Activated CD4-positive, alpha-beta T cell treated with anti-CD3 and anti-CD28 coated beads, Interleukin-2, amount 50 U/mL, for 48 hours (primary cell): ENCODE data around the gene CSNK2B.

Experiments
- DNase-seq, 2 experiments: peaks; one replicate each; pipeline ENCODE4 v3.0.0-alpha.2; 2020

The CSNK2B gene

GRCh38 chr6:31639043-31639442 is 26.8 kb upstream of the CSNK2B start:
- no peak for DNase-seq

DNA sequence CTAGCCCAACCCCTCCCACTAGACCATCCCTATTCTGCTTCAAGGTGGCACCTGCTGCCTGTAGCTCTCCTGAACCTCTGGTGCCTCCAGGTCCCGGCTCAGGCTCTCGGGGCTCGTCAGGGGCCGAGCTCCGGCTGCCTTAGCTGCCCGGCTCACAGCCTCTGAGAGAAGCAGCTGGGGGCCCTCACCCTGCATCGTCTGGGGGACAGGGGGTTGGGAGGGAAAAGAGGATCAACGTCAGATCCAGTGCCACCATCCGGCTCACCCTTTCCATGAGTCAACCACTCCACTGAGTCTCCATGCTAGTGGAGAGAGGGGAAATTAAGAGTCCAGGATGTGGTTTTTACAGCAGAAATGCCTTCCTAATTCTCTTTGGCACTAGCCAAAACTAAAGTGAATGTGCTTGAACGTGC is 26.4 kb upstream of the CSNK2B start:
- DNase-seq, result peak; percentile 53 to 63

GRCh38 chr6:31640612-31641011 is 25.3 kb upstream of the CSNK2B start:
- DNase-seq, result no peak

DNA sequence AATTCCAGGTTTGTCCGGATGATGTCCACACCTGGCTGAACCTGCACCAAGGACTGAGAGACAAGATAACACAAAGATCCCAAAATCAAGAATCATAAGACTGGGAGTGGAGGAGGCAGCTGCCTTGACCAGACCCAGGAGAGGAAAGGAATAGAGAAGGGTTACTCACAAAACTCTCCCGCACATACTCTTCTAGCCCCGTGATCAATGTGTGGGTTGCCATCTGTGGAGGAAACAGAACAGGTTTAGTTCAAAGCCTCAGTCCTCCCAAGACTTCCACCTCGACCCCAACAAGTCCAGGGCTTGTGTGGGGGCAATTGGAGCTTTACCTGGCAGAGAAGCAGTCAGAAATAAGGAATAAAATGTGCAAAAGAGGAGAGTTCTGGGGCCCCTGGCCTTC is 24.5 kb upstream of the CSNK2B start:
- DNase-seq, result no peak

- DNase-seq, result no peak
Observed at GRCh38 chr6:31642798-31643570, 22.9 kb upstream of the CSNK2B start.

DNA sequence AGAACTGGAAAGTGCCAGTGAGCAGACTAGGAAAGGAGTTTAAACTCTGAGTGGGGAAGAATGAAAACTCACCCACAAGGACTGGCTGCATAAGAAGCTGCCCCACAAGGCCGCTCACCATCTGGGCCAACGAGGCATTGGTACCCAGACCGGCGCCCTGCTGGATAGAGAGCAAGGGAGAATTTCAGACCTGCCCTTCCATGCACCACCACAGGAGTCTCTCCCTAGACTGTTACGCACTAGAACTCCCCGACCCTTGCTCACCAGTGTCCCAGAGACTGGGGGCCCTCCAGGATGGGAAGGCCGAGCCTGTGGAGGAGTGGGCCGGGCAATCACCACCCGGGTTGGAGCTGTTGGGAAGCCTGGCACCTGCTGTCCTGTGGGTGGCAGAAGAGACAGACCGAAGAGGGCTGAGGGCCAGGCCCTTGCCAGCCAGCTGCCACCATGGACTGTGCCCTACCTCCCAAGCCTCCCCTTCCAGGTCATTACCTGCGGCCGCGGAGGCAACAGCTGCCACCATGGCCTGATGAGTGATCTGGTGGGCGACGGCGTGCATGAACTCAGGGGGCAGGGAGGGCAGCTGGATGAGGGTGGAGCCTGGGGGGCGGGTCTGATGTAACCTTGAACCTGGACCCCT is 21.9 kb upstream of the CSNK2B start:
- DNase-seq, result no peak

GRCh38 chr6:31645325-31645724 is 20.6 kb upstream of the CSNK2B start:
- no peak for DNase-seq

DNA sequence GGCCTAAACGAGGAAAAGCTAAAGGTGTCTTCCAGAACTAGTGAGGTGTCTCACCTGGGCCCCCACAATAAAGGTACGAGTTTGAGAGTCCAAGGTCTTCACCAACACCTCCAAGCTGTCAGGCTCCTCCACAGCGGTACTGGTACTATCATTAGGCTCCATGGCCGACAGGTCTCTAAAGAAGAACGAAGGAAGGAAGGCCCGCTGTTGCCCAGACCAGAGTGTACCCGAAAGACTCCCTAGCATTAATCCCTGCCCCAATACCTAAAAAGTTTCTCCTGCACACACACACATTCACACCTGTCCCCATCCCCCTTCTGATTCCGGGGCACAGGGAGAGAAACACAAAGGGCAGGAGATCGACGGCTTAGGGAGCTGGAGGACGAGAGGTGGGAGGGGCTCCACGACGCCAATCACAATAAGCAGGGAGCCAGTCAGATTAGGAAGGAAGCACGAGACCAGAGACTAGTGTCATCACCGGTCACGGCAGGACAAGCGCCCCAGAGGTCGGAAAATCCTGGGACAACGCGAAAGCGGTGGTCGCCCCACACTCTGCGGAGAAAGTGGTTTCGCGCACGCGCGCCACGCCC is 14.2 kb upstream of the CSNK2B start:
- peak in 1 of 2 experiments; percentile 75 for DNase-seq

DNA sequence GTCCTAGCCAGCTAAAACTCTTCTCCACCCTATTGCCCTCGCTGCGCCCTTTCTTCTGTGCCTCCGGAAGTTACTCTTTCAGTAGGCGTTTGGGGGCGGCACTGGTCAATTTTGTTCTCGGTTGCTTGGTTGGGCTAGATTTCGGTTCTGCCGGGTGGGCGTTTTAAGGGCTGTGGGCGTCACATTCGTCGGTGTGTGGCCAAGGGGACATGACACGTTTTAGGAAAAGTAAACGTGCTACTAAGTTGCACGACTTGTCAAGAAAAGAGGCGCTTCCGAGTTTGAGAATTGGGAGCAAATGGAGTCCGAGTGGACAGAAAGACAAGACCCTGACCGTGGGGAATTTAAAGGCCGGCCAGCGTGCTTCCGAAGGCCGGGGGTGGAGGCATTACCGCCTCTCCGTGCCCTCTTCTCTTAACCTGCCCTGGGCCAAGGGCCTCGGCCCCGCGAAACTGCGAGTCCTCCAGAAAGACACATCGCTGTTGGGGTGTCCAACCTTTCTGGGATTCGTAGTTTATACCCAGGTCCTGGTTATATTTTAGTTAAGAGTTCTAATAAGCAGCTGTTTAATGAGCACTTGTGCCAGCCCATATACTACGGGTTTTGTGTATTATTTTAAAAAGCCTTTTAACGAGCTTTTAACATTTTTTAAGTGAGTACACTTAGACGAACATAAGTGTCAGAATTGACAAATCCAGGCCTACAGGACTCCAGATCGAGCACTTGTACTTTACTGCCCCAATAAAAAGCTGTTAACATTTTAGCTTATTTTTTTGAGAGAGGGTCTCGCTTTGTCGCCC is 12.8 kb upstream of the CSNK2B start:
- DNase-seq, result peak in 1 of 2 experiments; percentile 89

- no peak for DNase-seq
Observed at GRCh38 chr6:31654574-31655348, 11.1 kb upstream of the CSNK2B start.

DNA sequence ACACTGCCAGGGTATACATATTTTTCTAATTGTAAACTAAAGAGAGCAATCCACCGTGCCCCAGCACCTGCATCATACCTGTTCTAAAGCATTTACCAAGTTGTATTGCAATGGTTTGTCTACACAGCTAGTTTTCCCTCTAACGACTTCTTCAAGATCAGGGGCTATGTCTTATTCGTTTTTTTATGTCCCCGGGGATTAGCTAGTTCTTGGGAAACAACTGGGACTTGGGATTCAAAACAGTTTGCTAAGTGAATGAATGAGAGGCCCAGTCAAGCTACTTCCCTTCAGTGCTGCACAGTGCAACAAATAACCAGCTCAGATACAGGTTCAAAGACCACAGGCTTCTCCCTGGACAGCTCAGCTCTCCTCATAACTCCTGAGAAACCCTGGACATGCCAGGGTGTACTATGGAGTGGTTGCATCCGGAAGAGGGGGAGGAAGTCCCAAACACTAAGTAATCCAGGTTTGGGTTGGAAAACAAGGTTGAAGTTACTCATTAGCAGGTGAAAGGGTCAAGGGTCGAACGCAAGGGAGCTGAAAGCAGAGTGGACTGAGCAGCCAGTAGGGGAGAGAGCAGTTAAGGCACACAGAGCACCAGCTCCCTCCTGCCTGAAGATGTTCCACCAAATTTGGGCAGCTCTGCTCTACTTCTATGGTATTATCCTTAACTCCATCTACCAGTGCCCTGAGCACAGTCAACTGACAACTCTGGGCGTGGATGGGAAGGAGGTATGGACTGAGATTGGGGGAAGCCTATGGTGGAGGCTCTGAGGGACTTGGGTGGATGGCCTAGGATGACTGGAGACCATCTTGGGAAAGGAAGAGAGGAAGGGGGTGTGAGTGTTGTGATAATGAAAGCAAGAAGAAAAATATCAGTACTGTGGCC is 10.3 kb upstream of the CSNK2B start, which contains the start of gene APOM:
TSS of gene APOM (plus strand) at position 546 of the 889 bp plus-strand sequence. CDS start at position 619, 73 bp downstream.
- DNase-seq, result no peak

GRCh38 chr6:31657406-31658157 is 8.3 kb upstream of the CSNK2B start:
- peak in 1 of 2 experiments; percentile 36 for DNase-seq

DNA sequence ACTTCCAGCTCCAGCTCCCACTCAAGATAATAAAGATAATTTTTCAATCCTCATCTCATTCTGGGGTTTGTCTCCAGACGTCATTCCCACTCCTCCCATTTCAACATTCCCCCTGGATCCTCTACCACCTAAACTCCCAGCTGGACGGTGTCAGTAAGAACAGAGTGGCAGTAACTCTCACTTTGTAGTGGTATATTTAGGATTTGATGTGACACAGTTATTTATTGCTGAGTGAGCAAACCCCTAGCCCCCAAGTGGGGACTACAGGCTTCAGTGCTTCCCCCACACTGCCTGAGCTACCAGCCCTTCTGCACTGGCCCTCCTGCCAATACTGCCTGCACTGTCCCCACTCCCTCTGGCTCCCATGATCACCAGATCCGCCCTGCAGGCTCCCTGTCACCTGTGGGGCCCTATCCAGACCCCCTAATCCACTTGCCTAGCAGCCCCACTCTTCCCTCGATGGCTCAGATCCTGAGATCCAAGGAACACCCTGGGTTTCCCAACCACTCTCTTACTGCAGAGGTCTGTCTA is 7.7 kb upstream of the CSNK2B start:
- no peak for DNase-seq

DNA sequence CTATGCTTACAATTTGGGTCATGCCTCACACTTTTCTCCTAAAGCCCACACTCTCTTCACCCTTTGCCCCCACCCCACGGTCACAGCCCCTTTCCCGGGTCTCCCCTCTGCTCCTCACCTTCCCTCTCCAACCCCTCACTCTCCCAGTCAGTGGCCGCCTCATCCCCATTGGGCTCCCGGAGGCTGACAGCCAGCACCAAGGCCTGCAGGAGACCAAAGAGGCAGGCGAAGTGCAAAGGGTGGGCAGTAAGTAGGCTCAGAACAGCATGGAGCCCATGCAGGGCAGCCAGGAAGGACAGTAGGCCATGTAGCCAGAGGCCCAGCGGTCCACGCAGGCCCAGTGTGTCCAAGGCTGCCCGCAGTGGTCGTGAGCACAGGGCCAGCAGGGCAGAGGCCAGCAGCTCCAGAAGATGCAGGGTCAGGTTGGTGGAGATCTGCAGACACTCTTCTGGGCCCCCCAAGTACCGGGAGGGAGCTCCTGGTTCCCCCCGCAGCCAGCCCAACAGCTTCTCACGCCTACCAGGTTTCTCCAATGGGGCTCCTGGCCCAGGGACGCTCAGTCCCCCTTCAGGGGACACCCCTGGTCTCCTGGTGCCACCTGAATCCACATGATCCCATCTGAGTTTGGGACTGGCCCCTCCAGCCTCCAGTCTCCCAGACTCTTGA is 6.8 kb upstream of the CSNK2B start:
- DNase-seq, result no peak

DNA sequence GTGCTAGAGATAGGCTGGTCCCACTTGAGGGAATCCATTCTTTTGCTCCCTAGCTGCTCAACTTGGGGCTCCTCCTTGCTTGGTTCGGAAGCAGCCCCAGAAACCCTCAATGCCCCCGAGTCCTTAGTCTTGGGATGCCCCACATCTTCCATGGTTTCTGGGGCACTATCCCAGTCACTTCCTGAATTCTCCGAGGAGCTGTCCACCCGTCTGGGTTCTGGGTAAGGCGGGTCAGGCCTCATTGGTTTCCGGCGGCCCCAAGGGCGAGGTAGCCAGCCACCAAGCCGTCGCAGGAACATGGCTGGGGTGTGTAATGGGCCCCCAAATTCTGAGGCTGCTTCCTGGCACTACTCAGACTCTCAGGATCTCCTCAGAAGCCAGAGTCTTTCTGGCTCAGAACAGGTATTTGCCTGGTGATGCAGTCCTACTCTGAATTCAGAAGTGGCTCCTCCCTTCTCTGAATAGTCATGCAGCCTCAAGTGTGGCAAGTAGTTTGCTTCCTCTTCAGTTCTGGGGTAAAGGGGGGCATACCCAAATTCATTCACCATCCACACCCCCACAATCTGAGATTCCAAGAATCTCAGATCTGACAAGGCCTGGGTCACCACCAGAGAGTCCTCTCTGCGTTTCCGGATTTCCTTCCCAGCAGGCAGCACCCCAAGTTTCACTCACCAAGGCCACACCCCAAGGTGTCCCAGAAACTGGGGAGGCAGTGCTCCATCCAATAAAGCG is 6.1 kb upstream of the CSNK2B start:
- DNase-seq, result peak; percentile 51 to 66

DNA sequence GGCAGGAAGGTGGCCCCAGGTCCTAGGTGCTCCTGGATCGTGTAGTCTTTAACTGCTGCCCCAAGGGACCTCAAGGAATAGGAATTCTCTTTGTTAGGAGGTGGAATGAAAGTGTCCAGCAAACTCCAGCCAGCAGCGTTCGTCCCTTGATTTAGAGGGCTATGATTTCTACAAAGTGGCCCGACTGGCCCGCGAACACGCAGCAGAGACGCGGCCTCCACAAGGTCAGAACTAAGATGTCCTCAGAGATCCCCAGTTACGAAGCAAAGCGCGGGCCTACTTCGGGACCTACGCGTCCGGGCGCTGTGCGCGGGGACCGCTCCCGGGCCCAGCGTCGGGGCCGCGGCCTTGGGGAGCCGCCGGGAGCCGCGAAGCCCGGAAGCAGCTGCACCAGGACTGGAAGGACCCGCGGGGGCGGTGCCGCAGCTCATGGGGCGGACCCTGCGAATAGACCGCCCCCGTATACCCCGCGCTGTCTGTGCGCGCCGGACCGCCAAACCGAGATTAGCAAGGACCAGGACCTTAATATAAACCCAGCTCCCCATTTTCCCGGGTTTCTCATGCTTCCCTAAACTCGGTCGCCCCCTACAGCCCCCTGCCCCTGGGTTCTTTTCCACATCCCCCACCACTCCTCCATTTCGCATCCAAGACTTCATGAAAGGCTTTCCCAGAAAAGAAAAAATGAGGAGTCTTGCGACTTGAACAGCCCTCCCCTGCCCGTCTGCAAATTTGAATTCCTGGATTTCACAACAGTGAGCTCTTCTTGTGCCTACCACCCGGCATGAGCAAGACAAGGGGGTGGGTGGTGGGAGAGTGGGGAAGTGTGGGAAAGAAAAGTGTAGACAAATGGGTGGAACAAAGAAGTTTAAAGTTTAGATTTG is 5.3 kb upstream of the CSNK2B start, which contains the start of gene C6orf47:
TSS of gene C6orf47 (minus strand) at position 398 of the 881 bp plus-strand sequence. CDS start 831 bp downstream, outside the sequence.
- peak; percentile 78 to 84 for DNase-seq

- DNase-seq, result no peak
Observed at GRCh38 chr6:31661262-31662123, 4.4 kb upstream of the CSNK2B start.
